ENCODE results near the gene TASP1. TPM values are rescaled to one million over a fixed set of nuclear protein-coding genes. Genes with fewer than 3 reads are reported as not detected.

TASP1 gene
- total and polyA plus RNA-seq, 7 donors, result 4.8 to 13.0 (median 8.3) TPM

GRCh38 chr20:13494019-13494418 lies 144.7 kb downstream of the TASP1 start:
- Histone ChIP-seq H3K4me3 (no peak overlapping the region), H3K4me1 (peaks cover 0 to 38% (median 37%) of the 10 kb centered on the region in 4 donors), H3K27me3 (no peaks in the 10 kb centered on the region), H3K27ac (peak overlapping the region in 2 of 4 donors; percentile 22 to 38), H3K9me3 (peaks cover 0 to 5% (median 0%) of the 10 kb centered on the region in 4 donors), H3K36me3 (no peaks in the 10 kb centered on the region)
- no peak for DNase-seq
- intact Hi-C loops (cut with DNase I), result no loop called here
- TF ChIP-seq POLR2AphosphoS5 (IDR thresholded peaks at IDR 0.05) (no peak), EP300 (IDR thresholded peaks at IDR 0.05) (no peak), POLR2A (IDR thresholded peaks at IDR 0.05) (no peak), CTCF (IDR thresholded peaks at IDR 0.05) (no peak)

- Histone ChIP-seq H3K4me1 (peaks cover 0 to 38% (median 37%) of the 10 kb centered on the region in 4 donors), H3K27ac (peak overlapping the region in 2 of 4 donors; percentile 22 to 76), H3K4me3 (no peak overlapping the region), H3K9me3 (peaks cover 0 to 5% (median 0%) of the 10 kb centered on the region in 4 donors), H3K36me3 (no peaks in the 10 kb centered on the region), H3K27me3 (no peaks in the 10 kb centered on the region)
- WGBS, 2 donors, result 45 to 46% methylated on average over 2 of the region's 2 CpGs
- no peak for DNase-seq
- intact Hi-C loops (cut with DNase I), result no loop called here
- TF ChIP-seq EP300 (IDR thresholded peaks at IDR 0.05) (no peak), CTCF (IDR thresholded peaks at IDR 0.05) (no peak), POLR2A (IDR thresholded peaks at IDR 0.05) (no peak), POLR2AphosphoS5 (IDR thresholded peaks at IDR 0.05) (no peak)
These were observed 145.6 kb downstream of the TASP1 start for GRCh38 chr20:13493143-13493542.

- H3K9me3 ChIP-seq, result no peaks in the 10 kb centered on the region
- DNase-seq, result peak; percentile 67
- peak overlapping the region; percentile 58 to 76 (median 72) for H3K27ac ChIP-seq
- WGBS, 2 donors, result 22 to 52% methylated on average over 3 of the region's 3 CpGs
- no peaks in the 10 kb centered on the region for H3K27me3 ChIP-seq
- no peaks in the 10 kb centered on the region for H3K36me3 ChIP-seq
- H3K4me3 ChIP-seq, result no peak overlapping the region
- H3K4me1 ChIP-seq, result peaks cover 0 to 38% (median 37%) of the 10 kb centered on the region in 4 donors
- intact Hi-C loops (cut with DNase I), result no loop called here
- TF ChIP-seq POLR2A (IDR thresholded peaks at IDR 0.05) (no peak), POLR2AphosphoS5 (IDR thresholded peaks at IDR 0.05) (peak; percentile 56 to 79 (median 68)), EP300 (IDR thresholded peaks at IDR 0.05) (peak in 3 of 4 donors; percentile 23 to 85 (median 57)), CTCF (IDR thresholded peaks at IDR 0.05) (peak in 2 of 4 experiments; percentile 23 to 43)
These were observed 146.7 kb downstream of the TASP1 start for GRCh38 chr20:13492001-13492481.

- H3K27me3 ChIP-seq, result no peaks in the 10 kb centered on the region
- intact Hi-C loops (cut with DNase I), result no loop called here
- TF ChIP-seq CTCF (IDR thresholded peaks at IDR 0.05) (no peak), POLR2A (IDR thresholded peaks at IDR 0.05) (no peak), POLR2AphosphoS5 (IDR thresholded peaks at IDR 0.05) (no peak), EP300 (IDR thresholded peaks at IDR 0.05) (no peak)
- WGBS, 2 donors, result 97% methylated on average over 3 of the region's 3 CpGs
- peaks cover 0 to 21% (median 18%) of the 10 kb centered on the region in 4 donors for H3K4me1 ChIP-seq
- no peak for DNase-seq
- peaks cover 0 to 6% (median 0%) of the 10 kb centered on the region in 4 donors for H3K36me3 ChIP-seq
- H3K27ac ChIP-seq, result no peak overlapping the region
- H3K4me3 ChIP-seq, result no peak overlapping the region
- no peaks in the 10 kb centered on the region for H3K9me3 ChIP-seq
These were observed 151.5 kb downstream of the TASP1 start for GRCh38 chr20:13487202-13487601.

- peaks cover 0 to 16% (median 13%) of the 10 kb centered on the region in 4 donors for H3K4me1 ChIP-seq
- DNase-seq, result no peak
- no peak for TF ChIP-seq EP300 (IDR thresholded peaks at IDR 0.05)
- no peak for TF ChIP-seq POLR2A (IDR thresholded peaks at IDR 0.05)
- no peak for TF ChIP-seq CTCF (IDR thresholded peaks at IDR 0.05)
- TF ChIP-seq POLR2AphosphoS5 (IDR thresholded peaks at IDR 0.05), result no peak
- 77 to 95% methylated on average over 5 of the region's 5 CpGs for WGBS, 2 donors
- H3K27me3 ChIP-seq, result no peaks in the 10 kb centered on the region
- peaks cover 0 to 11% (median 0%) of the 10 kb centered on the region in 4 donors for H3K36me3 ChIP-seq
- intact Hi-C loops (cut with DNase I), result no loop called here
- H3K27ac ChIP-seq, result no peak overlapping the region
- H3K9me3 ChIP-seq, result no peaks in the 10 kb centered on the region
- H3K4me3 ChIP-seq, result no peak overlapping the region
These were observed 152.0 kb downstream of the TASP1 start for GRCh38 chr20:13486694-13487093.
